ENCODE measurements around the gene RALGPS1. TPM values are rescaled to one million over a fixed set of nuclear protein-coding genes. Genes with fewer than 3 reads are reported as not detected.

The RALGPS1 gene
- polyA plus RNA-seq, 1 of the 3 experiments (the other 2 are of a cell fraction): 3.9 TPM

DNA sequence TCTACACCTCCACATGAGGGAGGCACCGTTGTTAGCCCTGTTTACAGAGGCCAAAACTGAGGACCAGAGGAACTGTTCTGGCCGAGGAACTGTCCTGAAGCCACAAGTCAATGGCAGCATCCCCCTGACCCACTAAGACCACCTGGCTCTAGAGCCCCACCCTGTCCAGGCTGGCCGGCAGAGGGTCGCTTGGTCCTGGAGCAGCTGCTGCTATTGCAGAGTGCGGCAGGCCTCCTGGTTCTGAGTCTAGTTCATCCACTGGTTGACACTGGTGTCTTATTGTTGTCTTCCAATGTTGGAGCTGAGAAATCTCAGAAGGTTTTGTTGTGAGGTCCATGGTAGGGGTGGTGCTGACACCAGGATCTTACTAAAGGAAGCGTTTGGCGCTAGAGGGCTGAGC, 234.4 kb downstream of the RALGPS1 start:
- Histone ChIP-seq H2AFZ (ENCODE audit: low read depth) (no peak overlapping the region), H3K36me3 (replicated peaks in 1 of 2; ENCODE audit: control insufficient read depth in 1 of 2, insufficient read depth in 2 of 2, low read length in 1 of 2) (no peaks in the 10 kb centered on the region), H3K27ac (ENCODE audit: low read depth in 2 of 2, low read length in 1 of 2) (no peak overlapping the region), H4K20me1 (ENCODE audit: insufficient read depth) (no peaks in the 10 kb centered on the region), H3K4me3 (ENCODE audit: low read depth in 2 of 2, low read length in 1 of 2) (no peak overlapping the region), H3F3A (replicated peaks; ENCODE audit: insufficient read depth) (no peaks in the 10 kb centered on the region), H3K79me2 (ENCODE audit: insufficient read depth) (no peaks in the 10 kb centered on the region), H3K4me1 (ENCODE audit: control insufficient read depth in 1 of 2, insufficient read depth in 2 of 2, low read depth in 1 of 2, low read length in 1 of 2) (no peaks in the 10 kb centered on the region; a peak in 1 of 4 replicates), H3K4me2 (no peak overlapping the region), H3K9ac (no peak overlapping the region), H3K9me3 (no peaks in the 10 kb centered on the region), H3K9me2 (no peaks in the 10 kb centered on the region), H3K27me3 (ENCODE audit: insufficient read depth) (no peaks in the 10 kb centered on the region)
- ChIA-PET POLR2A (no interaction called here), CTCF (interaction anchor here (1.0 to 1.1 kb wide), 3 partner anchors 10 to 184 kb away, joined by 3 to 4 read pairs (median 3); no protein-coding TSS in a partner anchor)
- WGBS (ENCODE audit: low lambda C conversion rate): 83% methylated on average over 7 of the region's 7 CpGs
- TF ChIP-seq SMC3 (IDR thresholded peaks at IDR 0.05; ENCODE audit: low read depth, low read length): no peak
- TF ChIP-seq, protein P1, sequence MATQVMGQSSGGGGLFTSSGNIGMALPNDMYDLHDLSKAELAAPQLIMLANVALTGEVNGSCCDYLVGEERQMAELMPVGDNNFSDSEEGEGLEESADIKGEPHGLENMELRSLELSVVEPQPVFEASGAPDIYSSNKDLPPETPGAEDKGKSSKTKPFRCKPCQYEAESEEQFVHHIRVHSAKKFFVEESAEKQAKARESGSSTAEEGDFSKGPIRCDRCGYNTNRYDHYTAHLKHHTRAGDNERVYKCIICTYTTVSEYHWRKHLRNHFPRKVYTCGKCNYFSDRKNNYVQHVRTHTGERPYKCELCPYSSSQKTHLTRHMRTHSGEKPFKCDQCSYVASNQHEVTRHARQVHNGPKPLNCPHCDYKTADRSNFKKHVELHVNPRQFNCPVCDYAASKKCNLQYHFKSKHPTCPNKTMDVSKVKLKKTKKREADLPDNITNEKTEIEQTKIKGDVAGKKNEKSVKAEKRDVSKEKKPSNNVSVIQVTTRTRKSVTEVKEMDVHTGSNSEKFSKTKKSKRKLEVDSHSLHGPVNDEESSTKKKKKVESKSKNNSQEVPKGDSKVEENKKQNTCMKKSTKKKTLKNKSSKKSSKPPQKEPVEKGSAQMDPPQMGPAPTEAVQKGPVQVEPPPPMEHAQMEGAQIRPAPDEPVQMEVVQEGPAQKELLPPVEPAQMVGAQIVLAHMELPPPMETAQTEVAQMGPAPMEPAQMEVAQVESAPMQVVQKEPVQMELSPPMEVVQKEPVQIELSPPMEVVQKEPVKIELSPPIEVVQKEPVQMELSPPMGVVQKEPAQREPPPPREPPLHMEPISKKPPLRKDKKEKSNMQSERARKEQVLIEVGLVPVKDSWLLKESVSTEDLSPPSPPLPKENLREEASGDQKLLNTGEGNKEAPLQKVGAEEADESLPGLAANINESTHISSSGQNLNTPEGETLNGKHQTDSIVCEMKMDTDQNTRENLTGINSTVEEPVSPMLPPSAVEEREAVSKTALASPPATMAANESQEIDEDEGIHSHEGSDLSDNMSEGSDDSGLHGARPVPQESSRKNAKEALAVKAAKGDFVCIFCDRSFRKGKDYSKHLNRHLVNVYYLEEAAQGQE (IDR thresholded peaks at IDR 0.05; ENCODE audit: low read depth, low read length): no peak
- no peak for TF ChIP-seq TCF12 (IDR thresholded peaks at IDR 0.05)
- TF ChIP-seq, protein P2, sequence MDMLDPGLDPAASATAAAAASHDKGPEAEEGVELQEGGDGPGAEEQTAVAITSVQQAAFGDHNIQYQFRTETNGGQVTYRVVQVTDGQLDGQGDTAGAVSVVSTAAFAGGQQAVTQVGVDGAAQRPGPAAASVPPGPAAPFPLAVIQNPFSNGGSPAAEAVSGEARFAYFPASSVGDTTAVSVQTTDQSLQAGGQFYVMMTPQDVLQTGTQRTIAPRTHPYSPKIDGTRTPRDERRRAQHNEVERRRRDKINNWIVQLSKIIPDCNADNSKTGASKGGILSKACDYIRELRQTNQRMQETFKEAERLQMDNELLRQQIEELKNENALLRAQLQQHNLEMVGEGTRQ (IDR thresholded peaks at IDR 0.05; ENCODE audit: borderline replicate concordance, low read depth, low read length): no peak
- TF ChIP-seq SIN3A (IDR thresholded peaks at IDR 0.05; ENCODE audit: borderline replicate concordance, low read depth, low read length): no peak
- no peak for TF ChIP-seq FOXJ3 (CRISPR knock-in tag; IDR thresholded peaks at IDR 0.05)
- TF ChIP-seq, protein P3, sequence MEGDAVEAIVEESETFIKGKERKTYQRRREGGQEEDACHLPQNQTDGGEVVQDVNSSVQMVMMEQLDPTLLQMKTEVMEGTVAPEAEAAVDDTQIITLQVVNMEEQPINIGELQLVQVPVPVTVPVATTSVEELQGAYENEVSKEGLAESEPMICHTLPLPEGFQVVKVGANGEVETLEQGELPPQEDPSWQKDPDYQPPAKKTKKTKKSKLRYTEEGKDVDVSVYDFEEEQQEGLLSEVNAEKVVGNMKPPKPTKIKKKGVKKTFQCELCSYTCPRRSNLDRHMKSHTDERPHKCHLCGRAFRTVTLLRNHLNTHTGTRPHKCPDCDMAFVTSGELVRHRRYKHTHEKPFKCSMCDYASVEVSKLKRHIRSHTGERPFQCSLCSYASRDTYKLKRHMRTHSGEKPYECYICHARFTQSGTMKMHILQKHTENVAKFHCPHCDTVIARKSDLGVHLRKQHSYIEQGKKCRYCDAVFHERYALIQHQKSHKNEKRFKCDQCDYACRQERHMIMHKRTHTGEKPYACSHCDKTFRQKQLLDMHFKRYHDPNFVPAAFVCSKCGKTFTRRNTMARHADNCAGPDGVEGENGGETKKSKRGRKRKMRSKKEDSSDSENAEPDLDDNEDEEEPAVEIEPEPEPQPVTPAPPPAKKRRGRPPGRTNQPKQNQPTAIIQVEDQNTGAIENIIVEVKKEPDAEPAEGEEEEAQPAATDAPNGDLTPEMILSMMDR (IDR thresholded peaks at IDR 0.05): no peak
- no peak for TF ChIP-seq FOXM1 (IDR thresholded peaks at IDR 0.05; ENCODE audit: low read depth)
- no peak for TF ChIP-seq JUND (IDR thresholded peaks at IDR 0.05)
- TF ChIP-seq NRF1 (IDR thresholded peaks at IDR 0.05; ENCODE audit: low read depth, low read length): no peak
- no peak for TF ChIP-seq MEF2A (IDR thresholded peaks at IDR 0.05; ENCODE audit: borderline replicate concordance, low read depth)
- no peak for TF ChIP-seq RXRA (IDR thresholded peaks at IDR 0.05; ENCODE audit: borderline replicate concordance, low read depth)
- DNase-seq: no peak
